GM12891 (cell line): ENCODE results near the gene DEFB118. TPM values are rescaled to one million over a fixed set of nuclear protein-coding genes. Genes with fewer than 3 reads are reported as not detected.
"Not testable (repeated sequence)": the region's sequence is repeated elsewhere in the genome, so short reads cannot be mapped to it uniquely, and the experiment has no call there.

Experiments used
- DNase-seq: peaks from one replicate; pipeline ENCODE4 v3.0.0; 2011; ENCODE audit warnings: low spot score; ENCODE audit not compliant: insufficient read length
- FAIRE-seq: peaks from 2 replicates; lab custom pipeline; 2011; peaks lifted over from hg19 to GRCh38; lab: Jason Lieb, UNC
- PAX5 ChIP-seq: IDR thresholded peaks from 2 replicates; pipeline ENCODE4 v1.6.1; 2011; ENCODE audit warnings: low read length, moderate library complexity, mild to moderate bottlenecking; ENCODE audit not compliant: insufficient read depth, severe bottlenecking
- POLR2A ChIP-seq: IDR thresholded peaks from 2 replicates; pipeline ENCODE4 v1.6.1; 2011; ENCODE audit warnings: low read depth, low read length, control low read depth
- POLR2AphosphoS5 ChIP-seq: IDR thresholded peaks from 2 replicates; pipeline ENCODE4 v1.6.1; 2011; ENCODE audit warnings: low read depth, low read length, control low read depth
- POU2F2 ChIP-seq: IDR thresholded peaks from 2 replicates; pipeline ENCODE4 v1.6.1; 2011; ENCODE audit warnings: low read depth, mild to moderate bottlenecking, control low read depth, low read length, moderate library complexity
- SPI1 ChIP-seq: IDR thresholded peaks from 2 replicates; pipeline ENCODE4 v1.6.1; 2011; ENCODE audit warnings: low read depth, low read length, control low read depth
- TAF1 ChIP-seq: IDR thresholded peaks from 2 replicates; pipeline ENCODE4 v1.6.1; 2011; ENCODE audit warnings: low read depth, low read length, control low read depth
- polyA plus RNA-seq: library from polyadenylated mRNA; unstranded; fragments of >200 nt; gene quantifications from one replicate; pipeline ENCODE4 v1.2.1, GENCODE V29; 2012; ENCODE audit warnings: low read depth, missing spikeins, inconsistent platforms; ENCODE audit not compliant: missing spikeins

Gene DEFB118
- polyA plus RNA-seq = not detected

DNA sequence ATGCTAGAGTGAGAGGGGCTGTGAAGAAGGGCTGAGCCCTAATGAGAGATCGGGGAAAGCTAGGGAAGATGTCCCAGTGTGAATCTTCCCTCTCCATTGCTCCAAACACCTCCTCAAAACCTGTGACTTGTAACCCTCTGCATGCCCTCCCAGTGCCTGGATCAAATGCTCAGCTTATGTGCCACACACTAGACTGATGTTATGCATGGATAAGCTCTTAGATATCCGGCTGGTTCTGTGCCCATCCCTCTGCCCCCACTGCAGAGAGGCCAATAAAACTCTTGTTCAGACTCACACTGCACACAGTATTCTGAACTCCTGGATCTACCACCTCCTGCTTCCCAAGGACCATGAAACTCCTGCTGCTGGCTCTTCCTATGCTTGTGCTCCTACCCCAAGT is at the start of gene DEFB118:
Gene DEFB118 (plus strand): TSS at position 301 of the 400 bp plus-strand sequence. CDS start 50 bp downstream, at position 351.
- FAIRE-seq (no peak), DNase-seq (no peak)
- TF ChIP-seq POLR2AphosphoS5 = no peak
- TF ChIP-seq PAX5 = no peak
- TF ChIP-seq POU2F2 = no peak
- TF ChIP-seq TAF1 = no peak
- TF ChIP-seq SPI1 = no peak
- TF ChIP-seq POLR2A = no peak

DNA sequence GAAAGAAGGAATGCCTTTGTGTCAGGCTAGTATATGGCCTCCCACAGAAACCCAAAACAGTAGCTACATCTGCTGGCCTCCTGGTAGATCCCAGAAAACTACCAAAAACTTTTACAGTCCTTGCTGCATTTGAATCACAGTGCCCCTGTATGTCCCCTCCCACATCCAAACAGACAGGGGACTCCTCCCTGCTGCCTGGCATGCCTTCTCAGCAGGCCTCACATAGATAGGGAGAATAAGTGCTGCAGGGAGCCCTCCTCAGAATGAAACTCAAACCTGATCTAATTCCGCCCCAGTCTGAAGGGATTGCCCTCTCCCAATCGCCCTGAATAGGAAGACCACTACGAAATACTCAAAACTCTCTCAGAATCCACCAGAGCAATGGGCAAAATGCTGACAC is 45.9 kb upstream of the DEFB118 start:
- DNase-seq (no peak), FAIRE-seq (no peak)
- TF ChIP-seq TAF1 = no peak
- TF ChIP-seq SPI1 = no peak
- TF ChIP-seq POLR2A = no peak
- TF ChIP-seq POU2F2 = no peak
- TF ChIP-seq PAX5 = no peak
- no peak for TF ChIP-seq POLR2AphosphoS5

GRCh38 chr20:31330893-31331292 is 37.5 kb upstream of the DEFB118 start:
- TF ChIP-seq PAX5 (no peak), POLR2AphosphoS5 (no peak), TAF1 (no peak), POU2F2 (no peak), SPI1 (no peak), POLR2A (no peak)
- DNase-seq (no peak), FAIRE-seq (no peak)

DNA sequence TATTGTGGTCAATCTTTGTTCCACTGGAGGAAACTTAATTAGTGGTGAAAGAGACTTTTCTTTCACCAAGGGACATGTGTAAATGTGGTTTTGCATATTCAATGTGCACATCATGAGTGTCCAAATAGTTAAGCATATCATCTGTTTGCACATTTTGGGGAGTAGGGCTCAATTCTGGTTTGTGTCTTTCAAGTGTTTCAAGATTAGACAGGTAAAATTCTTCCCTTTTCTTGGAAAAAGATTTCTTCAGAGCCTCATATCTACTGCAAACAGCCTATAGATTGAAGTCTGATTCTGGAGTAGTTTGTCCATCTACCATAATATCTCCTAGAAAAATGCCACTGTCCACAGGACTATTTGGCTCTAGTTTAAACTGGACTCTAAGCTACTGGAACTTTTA is 26.9 kb upstream of the DEFB118 start:
- TF ChIP-seq SPI1 = no peak
- no peak for TF ChIP-seq TAF1
- TF ChIP-seq POLR2AphosphoS5 = no peak
- no peak for TF ChIP-seq POU2F2
- no peak for TF ChIP-seq POLR2A
- TF ChIP-seq PAX5 = no peak

GRCh38 chr20:31355981-31356380 is 12.4 kb upstream of the DEFB118 start:
- no peak for FAIRE-seq
- TF ChIP-seq SPI1 = no peak
- TF ChIP-seq POU2F2 = no peak
- no peak for TF ChIP-seq PAX5
- no peak for TF ChIP-seq POLR2AphosphoS5
- TF ChIP-seq POLR2A = no peak
- no peak for TF ChIP-seq TAF1
- no peak for DNase-seq

More for the DNA sequence above, 26.9 kb upstream of the DEFB118 start:
- DNase-seq (no peak), FAIRE-seq (no peak)

DNA sequence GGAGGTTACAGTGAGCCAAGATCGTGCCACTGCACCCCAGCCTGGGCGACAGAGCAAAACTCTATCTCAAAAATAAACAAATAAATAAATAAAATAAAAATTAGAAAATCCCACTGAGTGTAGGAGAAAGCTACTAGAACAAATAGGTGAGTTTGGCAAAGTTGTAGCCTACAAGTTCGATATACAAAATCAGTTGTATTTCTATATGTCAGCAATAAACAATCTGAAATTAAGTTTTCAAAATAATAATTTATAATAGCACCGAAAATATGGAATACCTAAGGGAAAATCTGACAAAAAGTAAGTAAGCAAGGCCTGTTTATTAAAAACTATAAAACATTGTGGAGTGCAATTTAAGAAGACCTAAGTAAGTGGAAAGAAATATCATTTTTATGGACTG is 5.1 kb upstream of the DEFB118 start:
- DNase-seq (no peak), FAIRE-seq (no peak)
- no peak for TF ChIP-seq POLR2A
- TF ChIP-seq SPI1 = no peak
- TF ChIP-seq PAX5 = no peak
- no peak for TF ChIP-seq POLR2AphosphoS5
- TF ChIP-seq POU2F2 = no peak
- no peak for TF ChIP-seq TAF1

DNA sequence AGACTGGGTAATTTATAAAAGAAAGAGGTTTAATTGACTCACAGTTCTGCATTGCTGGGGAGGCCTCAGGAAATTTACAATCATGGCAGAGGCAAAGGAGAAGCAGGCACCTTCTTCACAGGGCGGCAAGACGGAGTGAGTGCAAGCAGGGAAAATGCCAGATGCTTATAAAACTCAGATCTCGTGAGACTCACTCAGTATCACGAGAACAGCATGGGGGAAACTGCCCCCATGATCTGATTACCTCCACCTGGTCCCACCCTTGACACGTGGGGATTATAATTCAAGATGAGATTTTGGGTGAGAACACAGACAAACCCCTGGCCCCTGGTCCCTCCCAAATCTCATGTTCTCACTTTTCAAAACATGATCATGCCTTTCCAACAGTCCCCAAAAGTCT is 4.1 kb upstream of the DEFB118 start:
- not testable (repeated sequence) for FAIRE-seq, DNase-seq

GRCh38 chr20:31374346-31374745 is 5.9 kb downstream of the DEFB118 start:
- TF ChIP-seq POLR2A = no peak
- no peak for TF ChIP-seq POU2F2

GRCh38 chr20:31390490-31390889 is 22.1 kb downstream of the DEFB118 start, which contains the start of gene DEFB119:
DEFB119 (minus strand) TSS chr20:31390590; CDS start chr20:31390483, 107 bp downstream.
- TF ChIP-seq TAF1 = no peak
- no peak for TF ChIP-seq POU2F2
- TF ChIP-seq PAX5 = no peak
- TF ChIP-seq POLR2A = no peak
- TF ChIP-seq SPI1 = no peak
- TF ChIP-seq POLR2AphosphoS5 = no peak
- DNase-seq (no peak), FAIRE-seq (no peak)

More at GRCh38 chr20:31374346-31374745, 5.9 kb downstream of the DEFB118 start:
- DNase-seq (no peak), FAIRE-seq (no peak)

DNA sequence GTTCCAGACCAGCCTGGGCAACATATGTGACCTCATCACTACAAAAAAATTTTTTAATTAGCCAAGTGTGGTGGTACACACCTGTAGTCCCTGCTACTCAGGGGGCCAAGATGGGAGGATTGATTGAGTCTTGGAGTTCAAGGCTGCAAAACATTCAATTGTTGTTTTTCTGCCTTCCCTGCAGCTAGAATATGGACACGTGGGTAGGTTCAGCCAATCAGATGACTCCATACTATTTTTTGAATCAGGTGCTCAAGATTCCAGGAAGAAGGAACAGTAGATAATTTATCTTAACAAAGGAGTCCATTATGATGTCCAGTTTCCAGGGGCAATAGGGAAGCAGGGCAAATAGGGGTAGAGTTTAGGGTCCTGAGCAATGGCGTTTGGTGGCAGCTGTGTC is 24.4 kb downstream of the DEFB118 start:
- TF ChIP-seq TAF1 (no peak), PAX5 (no peak), POU2F2 (no peak), SPI1 (no peak), POLR2AphosphoS5 (no peak), POLR2A (no peak)
- DNase-seq (no peak), FAIRE-seq (no peak)
